OCI-LY3 (cell line): ENCODE data around the gene ZCCHC24.

Experiments
- EZH2phosphoT487 ChIP-seq: fragments of 200-600 bp; shearing (Covaris generic); IDR thresholded peaks from 2 replicates; pipeline ENCODE4 v1.6.1; 2018; ENCODE audit warnings: antibody characterized with exemption, mixed run types, low read depth
- TF ChIP-seq, protein P1 (sequence below): fragments of 200-600, 300-600 bp; sonication (generic); IDR thresholded peaks from 2 replicates; pipeline ENCODE4 v1.5.1; 2014; ENCODE audit warnings: antibody characterized with exemption, low read length, low read depth

DNA sequence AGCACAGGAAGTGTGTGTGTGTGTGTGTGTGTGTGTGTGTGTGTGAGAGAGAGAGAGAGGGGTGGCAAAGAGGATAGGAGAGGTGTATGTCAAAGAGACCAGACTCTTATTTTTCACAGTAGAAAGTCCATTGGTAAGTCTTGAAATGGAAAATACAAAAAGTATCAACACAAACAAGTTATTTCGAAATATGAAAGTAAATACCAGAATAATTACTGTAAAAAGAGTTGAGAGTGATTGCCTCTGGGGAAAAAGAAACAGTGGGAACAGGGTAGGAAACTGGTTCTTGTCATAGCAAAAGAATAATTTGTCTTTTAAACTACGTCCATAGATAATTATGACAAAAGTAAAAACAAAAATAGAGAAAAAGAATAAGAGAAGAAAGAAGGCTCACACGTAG, 37.9 kb upstream of the ZCCHC24 start:
- TF ChIP-seq, protein P1, sequence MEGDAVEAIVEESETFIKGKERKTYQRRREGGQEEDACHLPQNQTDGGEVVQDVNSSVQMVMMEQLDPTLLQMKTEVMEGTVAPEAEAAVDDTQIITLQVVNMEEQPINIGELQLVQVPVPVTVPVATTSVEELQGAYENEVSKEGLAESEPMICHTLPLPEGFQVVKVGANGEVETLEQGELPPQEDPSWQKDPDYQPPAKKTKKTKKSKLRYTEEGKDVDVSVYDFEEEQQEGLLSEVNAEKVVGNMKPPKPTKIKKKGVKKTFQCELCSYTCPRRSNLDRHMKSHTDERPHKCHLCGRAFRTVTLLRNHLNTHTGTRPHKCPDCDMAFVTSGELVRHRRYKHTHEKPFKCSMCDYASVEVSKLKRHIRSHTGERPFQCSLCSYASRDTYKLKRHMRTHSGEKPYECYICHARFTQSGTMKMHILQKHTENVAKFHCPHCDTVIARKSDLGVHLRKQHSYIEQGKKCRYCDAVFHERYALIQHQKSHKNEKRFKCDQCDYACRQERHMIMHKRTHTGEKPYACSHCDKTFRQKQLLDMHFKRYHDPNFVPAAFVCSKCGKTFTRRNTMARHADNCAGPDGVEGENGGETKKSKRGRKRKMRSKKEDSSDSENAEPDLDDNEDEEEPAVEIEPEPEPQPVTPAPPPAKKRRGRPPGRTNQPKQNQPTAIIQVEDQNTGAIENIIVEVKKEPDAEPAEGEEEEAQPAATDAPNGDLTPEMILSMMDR, result no peak
- TF ChIP-seq EZH2phosphoT487, result no peak
